GM18517 (cell line): ENCODE data around the gene TMEM170A.
A peak's percentile ranks its signal among the peaks of the same experiment; 100 is the strongest.

ENCODE experiments used
- ATAC-seq: cut with Tn5 transposase; IDR thresholded peaks from one replicate; pipeline ENCODE4 v1.9.1; 2021; ENCODE audit warnings: mild to moderate bottlenecking, moderate library complexity; ENCODE audit not compliant: unreplicated experiment

The TMEM170A gene

GRCh38 chr16:75482434-75483205 is 18.1 kb upstream of the TMEM170A start:
- no peak for ATAC-seq

DNA sequence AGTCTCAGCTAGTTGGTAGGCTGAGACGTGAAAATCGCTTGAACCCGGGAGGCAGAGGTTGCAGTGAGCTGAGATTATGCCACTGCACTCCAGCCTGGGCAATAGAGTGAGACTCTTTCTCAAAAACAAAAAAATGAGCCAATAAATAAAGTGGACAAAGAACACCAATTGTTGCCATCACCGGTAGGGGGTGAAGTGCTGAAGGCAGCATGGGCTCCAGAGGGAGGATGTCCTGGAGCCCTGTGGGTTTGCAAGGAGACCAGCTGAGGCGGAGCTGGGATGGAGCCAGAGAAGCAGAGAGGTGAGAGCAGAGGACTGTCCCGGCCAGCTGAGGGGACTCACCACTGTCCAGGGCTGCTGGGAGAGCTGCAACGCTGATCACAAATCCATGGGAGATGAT is 17.0 kb upstream of the TMEM170A start:
- ATAC-seq: no peak

GRCh38 chr16:75479421-75479990 is 15.0 kb upstream of the TMEM170A start:
- ATAC-seq: no peak

GRCh38 chr16:75478480-75479345 is 14.2 kb upstream of the TMEM170A start:
- ATAC-seq: no peak

DNA sequence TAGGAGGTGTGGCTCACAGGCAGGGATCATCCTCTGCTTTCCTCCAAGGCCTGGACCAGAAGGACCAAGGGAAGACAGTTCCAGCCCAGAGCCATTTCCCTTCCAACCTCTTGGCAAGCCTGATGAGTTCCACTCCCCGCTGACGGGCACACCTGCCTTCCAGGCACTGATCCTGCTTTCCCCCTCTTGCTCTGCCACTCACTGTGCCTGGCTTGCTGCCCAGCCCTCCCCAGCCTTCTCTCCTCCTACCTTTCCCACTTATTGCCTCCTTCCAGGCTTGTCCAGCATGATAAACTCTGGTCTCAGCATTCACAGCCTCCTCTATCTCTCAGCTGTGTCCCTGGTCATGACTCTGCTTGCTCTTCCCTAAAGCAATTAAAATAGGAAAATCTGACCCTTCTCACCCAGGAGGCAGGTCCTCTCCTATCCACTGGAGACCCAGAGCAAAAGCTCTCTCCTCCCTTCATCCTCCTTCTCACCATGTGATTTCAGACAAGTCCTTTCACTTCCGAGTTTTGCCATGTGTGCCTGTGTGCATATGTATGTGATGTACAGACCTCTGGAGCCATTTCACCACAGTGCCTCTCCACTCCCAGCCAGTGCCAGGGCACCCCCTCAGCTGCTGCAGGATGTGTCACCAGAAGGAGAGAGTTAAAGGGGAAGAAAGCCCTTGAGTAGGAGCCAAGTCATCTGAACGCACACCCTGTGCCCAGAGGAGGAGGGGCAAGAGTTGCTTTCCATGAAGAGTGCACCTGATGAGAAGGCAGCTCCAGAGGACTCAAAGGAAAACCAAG is 13.4 kb upstream of the TMEM170A start:
- ATAC-seq: no peak

- no peak for ATAC-seq
Observed at GRCh38 chr16:75476817-75477216, 12.3 kb upstream of the TMEM170A start.

DNA sequence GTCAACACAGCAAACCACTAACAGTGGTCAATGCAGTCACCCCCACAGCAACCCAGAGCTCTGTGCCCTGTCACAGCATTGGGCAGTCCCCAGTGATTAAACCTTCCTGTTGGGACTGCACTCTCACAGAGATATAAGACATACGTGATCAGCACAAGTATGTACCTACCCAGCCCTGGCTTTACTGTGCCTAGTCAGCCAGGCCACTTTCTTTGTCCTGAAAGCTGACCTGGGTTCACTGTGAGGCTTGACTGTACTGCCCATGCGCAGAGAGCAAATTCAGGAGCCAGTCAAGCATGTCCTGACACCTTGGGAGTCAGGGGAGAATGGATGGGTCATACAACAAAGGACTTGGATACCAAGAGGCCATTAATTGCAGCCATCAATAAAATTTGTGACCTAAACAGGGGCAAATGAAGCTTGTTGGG is 10.9 kb upstream of the TMEM170A start:
- no peak for ATAC-seq

- no peak for ATAC-seq
Observed at GRCh38 chr16:75472908-75473877, 8.7 kb upstream of the TMEM170A start.

DNA sequence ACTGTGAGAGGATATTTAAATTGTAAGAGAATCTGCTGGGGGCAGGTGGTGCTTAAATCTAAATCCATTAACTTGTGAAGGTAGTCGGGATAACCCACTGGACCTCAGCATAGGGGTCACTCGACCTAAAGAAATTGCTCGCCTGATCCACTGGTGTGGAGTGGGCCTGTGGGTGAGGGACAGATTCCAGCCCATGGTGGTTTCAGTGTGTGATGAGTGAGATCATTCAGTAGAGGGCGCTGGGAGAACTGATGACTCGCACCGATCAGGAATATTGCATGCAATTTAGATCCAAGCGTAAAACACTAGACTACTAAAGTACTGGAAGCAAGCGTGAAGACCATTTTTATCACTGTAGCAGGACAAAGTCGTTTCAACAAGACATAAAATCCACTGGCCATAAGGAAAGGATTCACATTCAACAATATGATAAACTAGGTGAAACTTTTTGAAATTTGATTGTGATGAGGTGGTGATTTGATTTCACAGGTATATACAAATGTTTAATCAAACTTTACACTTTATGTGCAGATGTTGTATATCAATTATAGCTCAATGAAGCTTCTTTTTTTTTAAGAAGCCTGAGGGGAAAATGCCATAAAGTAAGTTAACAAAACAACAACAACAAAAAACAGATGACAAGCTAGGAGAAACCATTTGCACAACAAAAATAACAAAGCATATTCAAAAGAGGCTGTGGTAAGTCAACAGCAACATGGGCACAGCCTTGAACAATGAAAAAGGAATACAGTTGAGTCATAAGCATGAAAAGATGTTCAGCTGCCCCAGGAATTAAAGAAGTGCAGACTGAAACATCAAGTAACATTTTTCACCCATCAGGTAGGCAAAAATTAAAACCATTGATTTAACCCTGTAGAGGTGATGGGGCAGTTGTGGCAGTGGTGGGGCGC is 7.5 kb upstream of the TMEM170A start:
- ATAC-seq: peak; percentile 85

- no peak for ATAC-seq
Observed at GRCh38 chr16:75466760-75467159, 2.3 kb upstream of the TMEM170A start.

GRCh38 chr16:75463389-75464121 is 934 bp downstream of the TMEM170A start:
- peak; percentile 8 for ATAC-seq

DNA sequence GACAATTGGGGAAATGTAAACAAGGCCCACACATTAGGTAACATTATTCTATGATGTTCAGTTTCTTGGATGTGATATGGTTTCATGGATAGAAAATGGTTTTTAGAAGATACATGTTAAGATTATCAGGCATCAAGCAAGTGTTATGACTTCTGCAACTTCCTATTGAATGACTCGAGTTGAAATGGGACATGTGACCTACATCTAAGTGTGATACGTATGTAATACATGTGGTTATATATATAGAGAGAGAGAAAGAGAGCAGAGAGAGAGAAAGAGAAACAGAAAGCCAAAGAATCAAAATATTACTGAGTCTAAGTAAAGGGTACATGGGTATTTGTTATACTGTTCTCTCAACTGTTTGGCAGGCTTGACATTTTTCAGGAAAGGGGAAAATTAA is 1.7 kb downstream of the TMEM170A start:
- ATAC-seq: peak; percentile 39

DNA sequence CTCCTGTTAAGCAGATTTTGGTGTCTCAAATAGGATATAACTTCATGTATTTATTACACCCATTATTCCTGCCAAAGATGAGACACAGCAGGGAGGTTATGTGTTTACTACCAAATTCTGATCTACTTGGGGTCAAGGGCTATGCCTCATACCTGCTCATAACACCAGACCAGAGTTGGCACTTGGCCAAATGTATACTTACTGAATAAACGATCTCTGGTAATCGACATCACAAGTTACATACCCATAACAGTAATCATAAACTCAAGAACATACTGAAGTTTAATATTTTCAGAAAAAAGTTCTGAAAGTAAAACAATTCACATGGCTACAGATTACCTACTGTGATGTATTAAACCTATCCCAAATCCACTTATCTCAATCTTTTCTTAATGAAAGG is 2.9 kb downstream of the TMEM170A start:
- no peak for ATAC-seq

DNA sequence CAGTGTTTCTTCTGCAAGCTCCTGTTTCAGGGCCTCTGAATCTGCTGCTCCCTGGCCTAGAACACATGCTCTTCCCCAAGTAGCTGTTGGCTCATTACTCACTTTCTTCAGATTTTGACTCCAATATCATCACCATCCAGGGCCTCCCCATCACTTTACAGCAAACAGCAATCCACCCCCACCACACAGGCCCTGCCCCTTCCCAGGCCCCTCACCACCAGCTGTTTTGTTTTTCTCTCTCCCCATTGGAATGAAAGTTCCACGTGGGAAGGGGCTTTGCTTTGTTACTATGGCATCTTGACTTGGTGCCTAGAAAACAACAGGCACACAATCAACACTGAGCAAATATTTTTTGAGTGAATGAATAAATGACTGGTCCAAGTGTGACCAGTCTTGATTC is 4.0 kb downstream of the TMEM170A start:
- no peak for ATAC-seq

- ATAC-seq: no peak
Observed at GRCh38 chr16:75459691-75460090, 4.8 kb downstream of the TMEM170A start.

DNA sequence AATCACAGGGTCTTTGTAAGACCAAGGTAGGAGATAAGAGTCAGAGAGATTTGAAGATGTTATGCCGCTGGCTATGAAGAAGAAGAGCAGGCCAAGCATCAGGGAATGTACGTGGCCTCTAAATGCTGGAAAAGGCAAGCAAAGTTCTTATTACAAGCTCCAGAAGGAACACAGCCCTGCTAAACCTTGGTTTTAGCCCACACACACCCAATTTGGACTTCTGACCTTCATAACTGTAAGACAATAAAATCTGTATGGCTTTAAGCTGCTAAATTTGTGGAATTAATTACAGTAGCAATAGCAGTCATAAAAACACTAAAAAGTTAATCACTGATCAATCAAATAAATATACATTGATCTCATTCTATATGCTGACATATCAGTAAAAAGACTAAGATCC is 6.0 kb downstream of the TMEM170A start:
- ATAC-seq: no peak

GRCh38 chr16:75458029-75458428 is 6.5 kb downstream of the TMEM170A start:
- ATAC-seq: no peak

GRCh38 chr16:75457485-75458021 is 6.9 kb downstream of the TMEM170A start:
- ATAC-seq: no peak
